Measurements from ENCODE around the gene ADCY5.

DNA sequence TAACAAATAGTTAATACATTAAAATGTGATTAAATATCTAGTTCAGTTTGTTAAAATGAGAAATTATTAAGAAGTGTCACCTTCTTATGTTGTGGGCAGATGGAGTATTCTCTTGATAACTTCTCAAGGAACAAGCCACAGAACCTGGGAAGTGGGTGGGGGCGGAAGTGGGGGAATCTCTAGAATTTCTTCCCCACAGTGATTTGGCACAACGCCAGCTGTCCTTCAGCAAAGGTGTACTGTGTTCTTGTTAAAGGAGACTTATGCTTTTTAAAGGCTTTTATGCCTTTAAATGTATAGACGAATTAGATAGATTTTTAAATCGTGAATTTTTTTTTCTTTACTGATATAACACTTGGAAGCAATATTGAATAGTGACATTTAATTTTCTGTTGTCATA is 204.8 kb downstream of the ADCY5 start:
- TF ChIP-seq CTCF (IDR thresholded peaks at IDR 0.05) (no peak), EZH2 (IDR thresholded peaks at IDR 0.05; ENCODE audit: borderline replicate concordance, insufficient read depth, low read depth, low read length, poor library complexity, severe bottlenecking) (no peak)
